ENCODE data around the gene GNAQ. TPM values are rescaled to one million over a fixed set of nuclear protein-coding genes. Genes with fewer than 3 reads are reported as not detected.
A peak's percentile ranks its signal among the peaks of the same experiment; 100 is the strongest.
"Not testable (repeated sequence)": the region's sequence is repeated elsewhere in the genome, so short reads cannot be mapped to it uniquely, and the experiment has no call there.

The GNAQ gene
- total RNA-seq, 2 donors from 2014 or later: 9.4 to 22.3 TPM

DNA sequence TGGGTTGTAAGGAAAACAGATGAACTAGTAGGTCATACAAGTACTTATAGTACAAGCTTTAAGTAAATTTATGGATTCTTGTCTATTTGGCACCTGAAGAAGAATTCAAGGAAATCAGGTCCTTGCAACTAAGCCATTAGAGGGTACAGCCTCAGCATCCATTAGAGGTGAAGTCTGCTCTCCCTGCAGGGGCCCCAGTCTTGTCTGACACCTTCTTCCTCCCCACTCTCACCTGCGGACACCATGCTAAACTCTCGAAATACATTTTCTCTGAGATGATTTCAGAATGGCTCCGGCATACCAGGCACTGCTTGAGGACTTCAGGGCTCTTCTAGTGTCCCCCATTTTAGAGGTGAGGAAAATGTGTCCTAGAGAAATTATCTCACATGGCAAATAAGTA is 137.9 kb downstream of the GNAQ start:
- Mint-ChIP-seq H3K9me3 (peaks cover 0 to 3% of the 10 kb centered on the region in 2 donors), H3K36me3 (peaks cover 0 to 5% of the 10 kb centered on the region in 2 donors), H3K27ac (no peak overlapping the region)
- peak in 1 of 2 donors; percentile 28 for ATAC-seq
- no peak for DNase-seq (ENCODE audit: low spot score in 2 of 2)

DNA sequence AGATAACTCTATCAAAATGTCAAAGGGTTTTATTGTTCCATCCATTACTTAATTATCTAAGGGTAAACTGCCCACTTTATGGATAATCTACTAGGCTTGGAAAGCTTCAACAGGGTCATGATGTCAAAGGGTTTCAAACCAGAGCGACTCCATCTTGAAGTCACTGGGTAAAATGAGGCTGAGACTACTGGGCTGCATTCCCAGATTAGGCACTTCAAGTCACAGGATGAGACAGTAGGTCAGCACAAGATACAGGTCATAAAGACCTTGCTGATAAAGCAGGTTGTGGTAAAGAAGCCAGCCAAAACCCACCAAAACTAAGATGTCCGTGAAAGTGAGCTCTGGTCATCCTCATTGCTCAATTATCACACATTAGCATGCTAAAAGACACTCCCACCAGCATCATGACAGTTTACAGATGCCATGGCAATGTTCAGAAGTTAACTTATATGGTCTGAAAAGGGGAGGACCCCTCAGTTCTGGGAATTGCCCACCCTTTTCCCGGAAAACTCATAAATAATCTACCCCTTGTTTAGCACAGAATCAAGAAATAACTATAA is 138.6 kb downstream of the GNAQ start:
- DNase-seq (ENCODE audit: low spot score in 2 of 2) (no peak), ATAC-seq (no peak)
- Mint-ChIP-seq H3K36me3 (peaks cover 0 to 5% of the 10 kb centered on the region in 2 donors), H3K27ac (no peak overlapping the region), H3K9me3 (no peaks in the 10 kb centered on the region)

DNA sequence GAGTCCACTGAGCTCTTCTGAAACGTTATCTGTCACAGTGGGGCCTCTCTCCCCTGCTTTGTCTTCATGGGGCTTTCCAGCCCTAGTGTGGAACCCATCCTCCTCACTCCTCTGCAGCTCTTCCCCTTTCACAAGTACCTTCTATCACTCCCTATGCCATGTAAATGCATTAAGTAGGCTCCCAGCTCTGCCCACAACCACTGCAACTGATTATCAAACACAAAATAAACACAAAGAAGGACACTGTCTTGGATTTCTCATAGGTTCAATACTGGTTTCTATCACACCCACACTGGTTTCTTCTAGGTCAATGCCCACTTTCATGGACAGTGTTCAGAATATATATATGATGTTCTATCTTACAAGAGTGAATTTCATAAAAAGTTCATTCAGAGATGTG is 139.4 kb downstream of the GNAQ start:
- DNase-seq (ENCODE audit: low spot score in 2 of 2): no peak
- no peaks in the 10 kb centered on the region for H3K9me3 Mint-ChIP-seq
- peak overlapping the region; percentile 5 to 11 for H3K27ac Mint-ChIP-seq
- peaks cover 0 to 5% of the 10 kb centered on the region in 2 donors for H3K36me3 Mint-ChIP-seq
- peak in 1 of 2 donors; percentile 63 for ATAC-seq

DNA sequence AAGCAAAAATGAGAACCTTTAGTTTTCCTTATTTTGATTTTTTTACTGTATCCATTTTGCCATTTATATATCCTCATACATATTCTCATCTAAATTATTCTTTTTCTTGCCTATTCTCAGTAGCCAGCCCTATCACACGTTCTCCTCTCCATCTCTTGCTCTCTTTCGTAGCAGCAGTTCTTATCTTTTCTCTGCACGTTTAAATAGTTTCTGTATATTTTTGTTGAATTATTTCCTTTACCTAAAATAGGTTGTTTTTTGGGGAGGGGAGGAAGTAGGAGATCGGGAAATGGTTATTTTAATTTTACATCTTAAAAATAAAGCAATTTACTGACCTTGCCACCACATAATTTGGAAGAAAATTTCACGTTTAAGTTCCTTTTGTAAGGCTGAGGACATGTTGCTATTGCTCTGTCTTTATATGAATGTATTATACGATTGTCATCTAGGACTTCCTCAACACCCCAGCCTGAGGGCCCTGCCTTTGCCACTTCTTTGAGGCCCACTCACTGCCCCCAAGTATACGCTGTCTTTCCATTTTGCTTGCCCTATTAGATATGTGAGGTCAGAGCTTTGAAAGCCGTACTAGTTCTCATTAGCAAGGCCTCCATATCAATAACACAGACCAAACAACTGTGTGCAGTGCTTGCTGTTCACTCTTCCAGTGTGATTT is 140.3 kb downstream of the GNAQ start:
- Mint-ChIP-seq H3K9me3 (no peaks in the 10 kb centered on the region), H3K27ac (no peak overlapping the region), H3K36me3 (peaks cover 0 to 5% of the 10 kb centered on the region in 2 donors)
- ATAC-seq: no peak
- DNase-seq (ENCODE audit: low spot score in 2 of 2): no peak

DNA sequence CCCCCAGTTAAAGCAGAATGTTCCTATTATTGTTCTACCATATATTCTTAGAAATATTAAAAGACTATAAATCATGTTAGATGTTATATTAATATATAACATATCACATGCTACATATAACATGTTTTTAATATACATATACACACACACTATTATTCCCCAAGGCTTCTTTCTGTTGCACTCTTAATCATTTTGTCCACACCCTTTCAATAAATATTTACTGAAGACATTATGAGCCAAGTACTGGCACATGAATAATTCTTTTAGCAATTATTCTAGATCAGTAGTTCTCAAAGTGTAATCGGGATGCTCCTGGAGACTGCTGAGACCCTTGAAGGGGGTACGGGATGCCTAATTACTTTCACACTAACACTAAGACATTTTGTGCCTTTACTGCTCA is 143.9 kb downstream of the GNAQ start:
- no peaks in the 10 kb centered on the region for H3K9me3 Mint-ChIP-seq
- DNase-seq (ENCODE audit: low spot score in 2 of 2) (no peak), ATAC-seq (no peak)
- peaks cover 0 to 5% of the 10 kb centered on the region in 2 donors for H3K36me3 Mint-ChIP-seq
- no peak overlapping the region for H3K27ac Mint-ChIP-seq

DNA sequence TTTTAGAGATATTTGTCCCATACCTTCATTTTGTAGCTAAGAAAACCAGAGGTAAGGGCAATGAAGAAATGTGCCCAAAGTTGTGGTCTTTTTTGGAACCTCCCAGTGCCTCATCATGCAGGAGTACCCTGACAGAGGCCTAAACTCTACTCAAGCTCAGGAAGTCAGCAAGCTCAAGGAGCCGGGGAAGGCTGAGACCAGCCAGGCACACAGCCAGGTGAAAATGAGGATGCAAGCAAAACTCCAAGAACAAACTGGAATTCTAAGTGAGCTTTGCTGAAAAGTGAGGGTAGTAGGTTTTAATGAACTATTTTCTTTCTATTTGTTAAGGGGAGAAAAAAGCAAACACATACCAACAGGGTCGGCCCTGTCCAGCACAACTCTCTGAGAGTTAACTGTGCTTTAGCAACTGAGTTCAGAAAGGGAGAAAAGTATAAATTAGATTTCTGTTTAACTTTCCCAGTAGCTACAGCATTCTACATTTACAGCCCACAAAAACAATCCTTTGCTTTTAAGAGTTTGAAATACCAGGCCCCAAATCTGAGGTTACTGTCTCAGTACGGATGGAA is 146.4 kb downstream of the GNAQ start:
- Mint-ChIP-seq H3K27ac (no peak overlapping the region), H3K9me3 (no peaks in the 10 kb centered on the region), H3K36me3 (peaks cover 0 to 5% of the 10 kb centered on the region in 2 donors)
- ATAC-seq: no peak
- DNase-seq (ENCODE audit: low spot score in 2 of 2): no peak

DNA sequence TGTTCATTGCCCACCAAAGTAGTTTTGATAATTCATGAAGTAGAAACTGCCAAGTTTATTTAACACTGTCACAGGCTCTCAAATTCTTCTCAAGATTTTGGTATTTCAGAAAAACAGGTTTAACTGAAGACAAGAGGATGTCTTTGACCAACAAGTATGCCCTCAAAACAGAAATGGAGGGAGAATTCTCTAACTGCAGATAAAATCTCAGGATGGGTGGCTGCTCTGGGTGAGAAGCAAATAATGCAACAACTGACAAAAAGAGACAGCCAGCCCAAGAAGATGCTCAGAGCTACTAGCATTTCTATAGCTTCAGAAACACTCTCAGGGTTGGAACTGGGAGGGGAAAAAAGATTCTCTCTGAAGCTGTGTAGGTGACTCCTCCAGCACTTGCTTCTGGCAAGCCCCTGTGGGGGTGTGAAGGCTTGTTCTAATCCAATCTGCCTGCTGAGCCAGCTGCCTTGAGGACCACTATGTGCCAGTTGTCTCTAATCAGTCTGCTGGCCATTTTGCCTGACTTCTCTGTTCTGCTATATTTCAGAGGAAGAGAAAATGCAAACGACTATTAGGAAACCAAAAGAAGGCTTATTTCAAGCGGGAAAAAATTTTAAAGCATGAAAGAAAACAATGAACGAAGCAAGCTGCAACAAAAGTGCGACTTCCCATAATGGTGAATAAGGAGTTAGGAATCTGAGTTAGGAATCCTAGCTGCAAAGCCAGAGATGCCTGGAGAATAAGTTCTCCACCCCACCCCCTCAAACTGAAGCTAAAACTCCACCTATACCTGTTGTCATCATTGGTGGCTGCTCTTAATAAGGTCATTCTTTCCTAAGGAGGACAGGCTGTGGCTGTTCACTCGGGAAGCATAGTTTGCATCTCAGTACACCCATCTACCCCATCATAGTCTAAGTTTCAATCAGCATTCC is 147.5 kb downstream of the GNAQ start:
- H3K36me3 Mint-ChIP-seq: no peaks in the 10 kb centered on the region
- no peak overlapping the region for H3K27ac Mint-ChIP-seq
- DNase-seq (ENCODE audit: low spot score in 2 of 2) (no peak), ATAC-seq (no peak)
- no peaks in the 10 kb centered on the region for H3K9me3 Mint-ChIP-seq

DNA sequence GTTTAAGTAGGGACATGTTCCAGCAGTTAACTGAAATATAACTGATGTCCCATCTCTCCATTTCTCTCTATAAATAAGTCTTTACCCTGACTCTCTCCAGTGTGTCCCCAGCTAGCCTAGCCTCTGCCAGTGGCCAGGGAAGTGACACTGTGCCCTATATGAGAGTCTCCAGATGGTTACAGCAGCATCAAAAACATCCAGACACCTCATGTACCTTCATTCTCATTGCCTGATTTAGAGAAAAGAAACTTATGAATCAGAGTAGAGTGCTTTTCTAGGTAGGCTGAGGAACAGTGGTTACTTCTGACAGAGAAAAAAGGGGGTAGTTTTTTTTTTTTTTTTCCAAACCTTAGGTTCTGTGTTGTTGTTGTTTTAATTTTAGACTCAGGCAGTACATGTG is 148.5 kb downstream of the GNAQ start:
- Mint-ChIP-seq H3K27ac (no peak overlapping the region), H3K9me3 (no peaks in the 10 kb centered on the region)
- ATAC-seq: peak; percentile 70 to 97

DNA sequence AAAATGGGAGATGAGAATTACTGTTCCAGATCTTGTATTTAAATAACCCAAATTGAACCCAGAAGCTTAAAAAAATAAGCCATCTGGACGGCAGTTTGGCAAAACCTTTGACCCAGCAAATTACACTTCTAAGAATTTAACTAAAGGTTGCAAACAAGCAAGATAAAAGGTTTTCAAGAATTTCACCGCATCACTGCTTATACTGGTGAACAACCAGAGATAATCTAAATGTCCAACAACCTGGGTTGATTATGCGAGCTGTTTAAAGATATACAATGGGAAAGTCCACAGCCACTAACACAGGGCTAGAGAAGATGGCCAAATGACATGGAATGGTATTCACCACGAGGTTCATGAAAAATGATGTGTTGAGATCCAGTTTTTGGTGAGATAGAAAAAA is 149.3 kb downstream of the GNAQ start:
- no peak for ATAC-seq
- no peaks in the 10 kb centered on the region for H3K36me3 Mint-ChIP-seq
- no peaks in the 10 kb centered on the region for H3K9me3 Mint-ChIP-seq
- no peak for DNase-seq (ENCODE audit: low spot score in 2 of 2)
- H3K27ac Mint-ChIP-seq: no peak overlapping the region

More for the DNA sequence above, 148.5 kb downstream of the GNAQ start:
- H3K36me3 Mint-ChIP-seq: no peaks in the 10 kb centered on the region
- DNase-seq (ENCODE audit: low spot score in 2 of 2): no peak

DNA sequence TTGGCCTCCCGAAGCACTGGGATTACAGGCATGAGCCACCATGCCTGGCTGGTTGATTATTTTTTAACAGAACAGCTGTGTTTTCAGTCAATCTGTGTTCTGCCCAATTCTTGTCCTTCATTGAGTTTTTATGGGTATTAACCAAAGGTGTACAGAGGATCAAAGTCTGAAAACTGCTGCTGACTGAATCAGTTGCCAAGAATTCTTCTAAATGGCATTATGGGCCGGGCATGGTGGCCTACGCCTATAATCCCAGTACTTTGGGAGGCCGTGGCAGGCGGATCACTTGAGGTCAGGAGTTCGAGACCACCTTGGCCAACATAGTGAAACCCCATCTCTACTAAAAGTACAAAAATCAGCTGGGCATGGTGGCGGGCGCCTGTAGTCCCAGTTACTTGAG is 150.0 kb downstream of the GNAQ start:
- not testable (repeated sequence) for H3K36me3 Mint-ChIP-seq; ATAC-seq; DNase-seq (ENCODE audit: low spot score in 2 of 2); H3K27ac Mint-ChIP-seq; H3K9me3 Mint-ChIP-seq

DNA sequence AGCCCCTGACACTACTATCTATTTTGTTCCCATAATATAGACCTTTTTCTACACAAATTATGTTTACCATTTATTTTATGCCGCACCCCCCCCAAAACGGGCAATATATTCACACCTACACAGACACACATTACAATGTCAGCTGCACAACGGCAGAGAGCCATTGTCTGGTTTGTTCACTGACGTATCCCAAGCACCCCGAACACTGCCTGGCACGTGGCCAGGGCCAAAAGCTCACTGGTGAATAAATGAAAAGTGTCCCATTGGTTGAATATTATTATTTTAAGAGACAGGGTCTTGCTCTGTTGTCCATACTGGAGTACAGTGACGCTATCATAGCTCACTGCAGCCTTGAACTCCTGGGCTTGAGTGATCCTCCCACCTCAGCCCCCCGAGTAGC is 150.5 kb downstream of the GNAQ start:
- ATAC-seq (no peak), DNase-seq (ENCODE audit: low spot score in 2 of 2) (no peak)
- no peak overlapping the region for H3K27ac Mint-ChIP-seq
- H3K36me3 Mint-ChIP-seq: no peaks in the 10 kb centered on the region
- no peaks in the 10 kb centered on the region for H3K9me3 Mint-ChIP-seq

DNA sequence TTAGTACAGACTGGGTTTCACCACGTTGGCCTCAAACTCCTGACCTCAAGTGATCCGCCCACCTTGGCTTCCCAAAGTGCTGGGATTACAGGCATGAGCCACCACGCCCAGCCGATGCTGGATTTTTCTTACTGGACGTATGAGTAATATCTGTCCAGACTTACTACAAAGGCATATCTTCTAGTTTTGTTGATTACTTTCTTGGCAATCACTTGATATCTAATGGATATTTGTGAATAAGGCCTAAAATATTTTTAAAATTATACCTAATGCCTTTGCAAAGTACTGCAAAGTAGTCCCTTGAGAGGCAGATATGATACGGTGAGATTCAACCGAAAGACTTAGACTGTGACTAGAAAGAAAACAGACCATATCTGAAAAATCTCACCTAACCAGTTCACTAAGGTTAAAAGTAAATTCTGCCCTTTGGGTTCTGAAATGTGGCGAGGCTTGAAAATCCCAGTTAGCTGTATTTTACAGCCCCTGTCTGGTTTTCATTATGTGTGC is 152.1 kb downstream of the GNAQ start:
- no peak for DNase-seq (ENCODE audit: low spot score in 2 of 2)
- H3K36me3 Mint-ChIP-seq: no peaks in the 10 kb centered on the region
- ATAC-seq: no peak
- no peak overlapping the region for H3K27ac Mint-ChIP-seq
- H3K9me3 Mint-ChIP-seq: no peaks in the 10 kb centered on the region

DNA sequence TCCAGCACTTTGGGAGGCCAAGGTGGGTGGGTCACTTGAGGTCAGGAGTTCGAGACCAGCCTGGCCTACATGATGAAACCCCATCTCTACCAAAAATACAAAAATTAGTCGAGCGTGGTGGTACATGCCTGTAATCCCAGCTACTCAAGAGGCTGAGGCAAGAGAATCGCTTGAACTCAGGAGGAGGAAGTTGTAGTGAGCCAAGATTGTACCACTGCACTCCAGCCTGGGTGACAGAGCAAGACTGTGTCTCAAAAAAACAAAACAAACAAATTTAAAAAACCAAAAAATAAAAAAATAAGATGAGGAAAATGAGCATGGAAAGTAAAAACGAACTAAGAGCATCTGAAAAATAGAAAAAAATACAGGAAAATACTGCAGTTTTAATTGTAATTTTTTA is 152.8 kb downstream of the GNAQ start:
- DNase-seq (ENCODE audit: low spot score in 2 of 2); ATAC-seq; H3K27ac Mint-ChIP-seq; H3K9me3 Mint-ChIP-seq; H3K36me3 Mint-ChIP-seq: not testable (repeated sequence)

DNA sequence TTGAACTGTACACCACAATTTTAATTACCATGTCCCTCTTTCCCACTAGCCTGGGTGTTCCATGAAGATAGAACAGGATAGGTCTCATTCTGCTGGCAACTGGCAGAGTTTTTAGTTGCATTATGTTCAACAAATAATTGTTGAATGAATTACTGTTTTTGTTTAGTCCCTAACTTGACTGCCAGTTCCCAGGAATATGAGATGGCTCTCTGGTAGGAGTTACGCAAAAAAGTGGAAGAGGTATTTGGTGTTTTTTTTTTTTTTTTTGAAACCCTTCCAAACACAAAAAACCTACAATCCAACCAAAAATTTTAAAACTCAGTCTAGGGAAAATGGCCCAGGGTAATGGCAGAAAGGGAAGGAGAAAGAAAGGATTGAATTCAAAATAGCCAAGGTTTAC is 153.6 kb downstream of the GNAQ start:
- no peaks in the 10 kb centered on the region for H3K36me3 Mint-ChIP-seq
- no peak for ATAC-seq
- no peaks in the 10 kb centered on the region for H3K9me3 Mint-ChIP-seq
- no peak for DNase-seq (ENCODE audit: low spot score in 2 of 2)
- H3K27ac Mint-ChIP-seq: no peak overlapping the region

DNA sequence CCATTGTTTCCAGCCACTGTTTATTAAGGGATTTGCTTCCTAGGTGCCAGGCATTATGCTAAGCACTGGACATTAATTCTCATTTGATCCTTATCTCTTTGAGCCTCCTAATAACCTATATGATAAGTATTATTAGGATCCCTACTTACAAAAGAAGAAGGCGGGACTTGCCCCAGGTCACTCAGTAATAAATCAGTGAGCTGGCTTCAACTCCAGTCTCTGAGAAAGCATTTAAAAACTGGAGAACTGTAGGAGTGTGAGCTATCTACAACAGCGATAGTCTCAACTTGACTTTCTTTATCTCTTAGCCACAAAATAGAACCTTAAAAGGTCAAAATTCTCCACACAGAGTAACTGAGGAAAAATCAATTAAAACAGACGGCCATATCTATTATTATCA is 155.0 kb downstream of the GNAQ start:
- ATAC-seq: no peak
- no peaks in the 10 kb centered on the region for H3K9me3 Mint-ChIP-seq
- no peaks in the 10 kb centered on the region for H3K36me3 Mint-ChIP-seq
- no peak overlapping the region for H3K27ac Mint-ChIP-seq
- no peak for DNase-seq (ENCODE audit: low spot score in 2 of 2)

DNA sequence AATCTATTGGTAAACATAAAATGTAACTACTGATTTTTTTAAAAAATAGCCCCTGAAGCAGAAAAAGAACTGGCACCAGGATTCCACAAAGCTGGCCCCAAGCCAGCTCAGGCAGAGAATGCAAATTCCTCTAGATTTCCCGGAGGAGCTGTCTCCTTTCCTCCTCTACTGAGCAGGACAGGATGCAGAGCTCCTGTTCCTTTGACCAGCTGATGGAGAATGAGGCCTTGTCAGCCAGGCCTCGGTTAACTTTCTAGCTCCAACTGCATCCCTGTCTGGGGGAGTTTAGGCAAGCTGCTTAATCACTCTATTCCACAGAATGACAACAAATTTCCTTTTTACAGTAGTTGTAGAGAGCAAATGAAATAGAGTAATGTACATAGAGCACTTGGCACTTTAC is 155.5 kb downstream of the GNAQ start:
- H3K27ac Mint-ChIP-seq: no peak overlapping the region

DNA sequence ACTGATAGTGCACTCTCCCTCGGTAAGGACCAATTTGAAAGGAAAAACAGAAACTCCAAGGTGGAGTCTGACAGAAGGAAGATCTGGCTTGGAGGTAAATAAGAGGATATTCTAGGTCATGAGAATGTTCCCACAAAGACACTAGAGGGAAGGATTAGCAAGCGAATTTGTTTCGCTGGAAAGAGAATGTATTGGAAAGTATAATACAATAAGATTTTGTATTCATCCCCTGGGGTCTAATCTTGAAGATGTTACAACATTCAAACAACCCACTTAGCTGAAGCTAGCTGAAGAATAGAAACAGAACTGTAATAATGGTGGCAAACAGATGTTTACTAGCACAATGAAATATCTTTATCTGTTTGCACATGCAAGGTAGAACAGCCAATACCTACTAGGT is 158.7 kb downstream of the GNAQ start:
- Mint-ChIP-seq H3K36me3 (no peaks in the 10 kb centered on the region), H3K27ac (no peak overlapping the region), H3K9me3 (no peaks in the 10 kb centered on the region)
- DNase-seq (ENCODE audit: low spot score in 2 of 2) (no peak), ATAC-seq (no peak)

More for the DNA sequence above, 155.5 kb downstream of the GNAQ start:
- DNase-seq (ENCODE audit: low spot score in 2 of 2) (no peak), ATAC-seq (no peak)
- H3K9me3 Mint-ChIP-seq: no peaks in the 10 kb centered on the region
- no peaks in the 10 kb centered on the region for H3K36me3 Mint-ChIP-seq

All from activated naive CD4-positive, alpha-beta T cell treated with anti-CD3 and anti-CD28 coated beads, Interleukin-2, amount 50 U/mL, for 72 hours (primary cell).